Activated CD4-positive, CD25-positive, alpha-beta regulatory T cell treated with anti-CD3 and anti-CD28 coated beads, Interleukin-2, amount 50 U/mL, for 24 hours (primary cell): ENCODE measurements around the gene AMPH.
"Not testable (repeated sequence)": the region's sequence is repeated elsewhere in the genome, so short reads cannot be mapped to it uniquely, and the experiment has no call there.

Experiments
- ATAC-seq, 2 donors: fragments of 150-1000 bp; cut with Tn5 transposase; one replicate each; pipeline ENCODE4 v1.10.0; 2021; ENCODE audit warnings: mild to moderate bottlenecking in 1 of 2, moderate library complexity in 1 of 2

Gene AMPH

DNA sequence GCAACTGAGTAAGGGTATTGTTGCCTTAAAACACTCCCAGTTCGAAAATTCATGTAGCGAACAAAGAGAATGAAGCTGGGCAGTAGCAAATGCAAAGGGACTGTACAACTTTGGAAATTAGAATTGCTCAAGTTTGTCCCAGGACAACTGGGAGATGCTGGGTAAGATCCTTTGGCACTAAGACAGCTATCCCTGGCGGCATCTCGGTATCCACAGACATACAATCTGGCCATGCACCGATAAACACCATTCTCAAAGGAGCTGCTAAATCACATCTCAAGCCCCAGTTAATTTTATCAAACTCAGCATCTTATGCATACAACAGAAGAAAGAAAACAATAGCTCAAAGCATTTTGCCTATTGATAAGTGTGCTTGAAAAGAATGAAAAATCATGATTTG lies 177.3 kb downstream of the AMPH start:
- no peak for ATAC-seq

GRCh38 chr7:38453168-38453567 lies 178.0 kb downstream of the AMPH start:
- no peak for ATAC-seq

GRCh38 chr7:38452681-38453108 lies 178.5 kb downstream of the AMPH start:
- no peak for ATAC-seq

DNA sequence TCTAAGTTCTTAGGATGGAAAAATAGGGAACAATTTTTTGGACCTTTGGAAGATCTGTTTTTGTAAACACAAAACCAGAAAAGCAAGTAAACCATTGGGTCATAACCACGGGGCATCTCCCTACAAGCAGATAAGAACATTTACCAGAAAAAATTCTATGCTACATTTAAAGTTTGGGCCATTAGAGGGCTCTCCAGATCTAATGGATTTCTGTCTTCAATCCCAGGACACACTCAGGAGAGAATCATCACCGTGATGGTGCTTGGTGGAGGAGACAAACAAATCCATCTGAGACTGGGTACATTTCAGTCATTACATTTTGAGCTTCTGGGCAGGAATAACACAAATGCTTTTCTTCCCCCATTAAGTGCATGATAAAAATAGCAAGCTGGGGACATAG lies 179.3 kb downstream of the AMPH start:
- ATAC-seq = no peak

DNA sequence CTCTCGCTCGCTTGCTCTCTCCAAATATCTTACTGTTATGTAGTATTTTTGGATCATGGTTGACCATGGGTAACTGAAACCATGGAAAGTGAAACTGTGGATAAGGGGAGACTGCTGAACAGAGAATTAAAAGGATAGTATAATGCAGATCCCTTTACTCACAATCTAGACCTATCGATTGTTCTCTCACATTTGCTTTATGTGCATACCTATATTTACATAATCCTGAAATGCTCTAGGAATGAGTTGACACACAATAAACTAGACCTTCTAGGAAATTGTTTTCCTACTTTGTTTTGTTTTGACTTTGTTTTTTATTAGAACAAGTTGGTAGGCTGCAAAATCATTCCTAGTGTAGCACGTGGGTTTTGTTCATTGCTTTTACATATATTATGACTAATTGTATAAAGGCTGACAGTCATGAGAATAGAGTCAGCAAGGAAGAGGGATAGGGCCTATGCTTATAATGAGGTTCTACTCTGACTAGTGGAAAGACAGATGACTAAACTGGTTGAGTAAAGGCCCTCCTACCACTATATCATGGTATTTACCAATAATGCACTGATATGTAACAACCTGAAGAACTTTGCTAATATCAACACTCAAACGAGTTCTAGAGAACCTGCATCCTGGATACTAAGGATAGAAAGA lies 182.5 kb downstream of the AMPH start:
- peak; percentile 51 to 60 for ATAC-seq

DNA sequence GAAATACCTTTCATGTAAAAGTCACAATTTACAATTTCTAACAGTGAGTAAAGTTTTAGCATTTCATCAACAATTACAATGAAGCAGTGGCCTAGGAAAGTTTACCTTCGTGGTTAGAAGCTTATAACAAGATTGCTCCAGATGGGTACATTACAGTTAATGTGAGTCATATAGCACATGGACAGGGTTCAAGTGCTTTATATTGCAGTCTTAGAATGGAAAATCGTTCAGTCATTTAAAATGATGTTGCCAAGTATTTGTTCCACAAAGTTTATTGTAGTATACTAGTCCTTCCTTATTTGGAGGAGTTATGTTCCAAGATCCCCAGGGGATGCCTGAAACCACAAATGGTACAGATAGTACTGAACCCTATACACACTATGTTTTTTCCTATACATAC lies 183.1 kb downstream of the AMPH start:
- ATAC-seq = no peak

GRCh38 chr7:38438970-38439369 lies 192.2 kb downstream of the AMPH start:
- ATAC-seq = peak; percentile 41 to 46

DNA sequence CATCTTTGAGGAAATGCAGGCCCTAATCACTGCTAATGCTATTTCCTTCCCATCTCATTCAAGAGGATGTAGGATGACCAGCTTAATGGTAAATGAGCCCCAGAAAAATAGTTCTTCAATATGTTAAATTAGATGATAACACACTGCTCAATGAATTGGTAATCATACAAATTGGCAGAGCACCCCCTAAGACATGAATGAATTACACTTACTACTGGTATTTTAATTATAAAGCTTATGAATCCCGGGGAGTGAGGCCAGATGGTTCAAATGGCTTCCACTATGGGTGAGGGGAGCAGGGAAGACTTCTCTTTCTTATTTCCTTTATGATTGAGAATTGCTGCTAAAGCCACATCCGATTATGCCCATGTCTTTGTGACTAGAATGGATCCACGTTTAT lies 198.5 kb downstream of the AMPH start:
- ATAC-seq = no peak

- ATAC-seq = no peak
These were observed 199.1 kb downstream of the AMPH start for GRCh38 chr7:38432080-38432479.

DNA sequence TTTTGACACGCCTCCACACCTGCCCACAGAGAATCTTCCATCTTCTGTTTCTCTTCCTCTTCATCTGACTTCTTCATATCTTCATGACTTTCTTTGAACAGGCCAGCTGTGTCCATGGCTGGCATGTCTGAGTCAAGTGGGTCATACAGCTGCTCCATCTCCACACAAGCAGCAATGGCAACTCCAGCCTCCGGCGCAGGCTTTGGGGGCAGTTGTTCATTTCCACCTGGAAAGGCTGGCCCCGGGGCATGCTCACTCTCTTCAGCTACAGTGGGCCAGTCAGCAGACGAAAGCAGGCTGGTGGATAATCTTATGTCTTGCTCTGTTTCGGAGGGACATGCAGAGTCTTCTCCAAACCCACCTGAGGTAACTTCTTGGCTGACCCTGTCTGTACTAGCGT lies 202.1 kb downstream of the AMPH start:
- no peak for ATAC-seq

DNA sequence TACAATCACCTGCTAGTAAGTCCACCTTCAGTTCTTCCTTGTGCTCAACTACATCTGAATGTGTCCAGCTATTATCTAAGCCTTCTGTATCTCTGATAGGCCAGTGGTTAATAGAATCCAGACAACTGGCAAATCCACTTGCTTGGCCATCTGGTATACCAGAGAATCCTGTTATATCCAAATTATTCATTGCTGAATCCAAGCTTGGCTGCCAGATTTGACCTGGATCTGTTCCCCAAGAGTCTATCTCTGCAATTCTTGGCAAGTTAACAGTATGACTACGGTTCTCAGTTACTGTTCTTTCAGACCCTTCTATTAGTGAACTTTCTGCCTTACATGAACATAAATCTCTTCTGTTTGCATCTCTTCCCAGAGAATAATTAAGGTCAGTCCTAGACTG lies 203.1 kb downstream of the AMPH start:
- ATAC-seq = no peak

- no peak for ATAC-seq
These were observed 203.8 kb downstream of the AMPH start for GRCh38 chr7:38427279-38427955.

DNA sequence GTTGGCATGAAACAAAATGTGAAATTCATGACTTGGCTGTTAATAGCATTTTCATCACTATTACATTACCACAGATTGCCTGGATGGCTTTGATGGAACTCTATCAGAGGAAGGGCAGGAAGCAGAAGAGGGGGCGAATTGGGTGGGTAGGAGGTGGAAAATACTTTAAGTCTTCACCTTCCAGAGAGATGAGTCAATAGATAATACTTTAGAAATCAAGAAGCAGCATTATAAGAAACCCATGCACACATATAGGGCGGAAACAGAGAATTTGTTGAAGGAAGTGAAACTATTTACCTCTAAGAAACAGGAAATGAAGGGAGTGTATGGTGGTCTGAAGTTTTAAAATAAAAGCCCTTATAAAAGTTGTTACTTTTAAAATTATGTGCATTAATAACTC lies 205.7 kb downstream of the AMPH start:
- peak in 1 of 2 donors; percentile 17 for ATAC-seq

DNA sequence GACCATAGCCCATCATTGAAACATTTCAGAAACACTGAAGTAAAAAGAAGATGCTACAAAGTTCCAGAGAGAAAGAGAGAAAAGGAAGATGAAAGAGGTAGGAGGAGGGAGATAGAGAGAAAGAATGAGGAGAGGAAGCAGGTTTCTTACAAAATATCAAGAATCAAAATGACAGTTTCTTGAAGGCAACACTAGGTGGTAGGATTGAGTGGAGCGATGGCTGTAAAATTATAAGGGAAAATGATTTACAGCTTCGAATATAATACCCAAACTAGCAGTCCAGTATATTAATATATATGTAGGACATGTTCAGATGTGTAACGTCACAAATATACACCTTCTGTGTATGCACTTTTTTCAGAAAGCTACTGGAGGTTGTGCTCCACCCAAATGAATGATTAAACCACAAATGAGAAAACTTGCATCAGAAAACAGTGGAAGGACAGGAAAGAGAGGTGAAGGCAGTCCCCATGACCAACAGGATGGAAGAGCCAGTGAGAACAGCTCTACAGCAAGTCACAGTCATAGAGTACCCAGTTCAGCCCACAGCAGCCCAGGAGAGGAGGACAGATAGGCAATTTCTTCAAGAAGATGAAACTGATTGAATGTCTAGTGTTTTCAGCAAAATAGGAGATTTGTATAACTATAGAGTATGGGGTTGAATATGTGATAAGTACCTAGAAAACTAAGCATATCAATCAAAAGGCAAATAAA lies 206.3 kb downstream of the AMPH start:
- ATAC-seq = peak in 1 of 2 donors; percentile 20

DNA sequence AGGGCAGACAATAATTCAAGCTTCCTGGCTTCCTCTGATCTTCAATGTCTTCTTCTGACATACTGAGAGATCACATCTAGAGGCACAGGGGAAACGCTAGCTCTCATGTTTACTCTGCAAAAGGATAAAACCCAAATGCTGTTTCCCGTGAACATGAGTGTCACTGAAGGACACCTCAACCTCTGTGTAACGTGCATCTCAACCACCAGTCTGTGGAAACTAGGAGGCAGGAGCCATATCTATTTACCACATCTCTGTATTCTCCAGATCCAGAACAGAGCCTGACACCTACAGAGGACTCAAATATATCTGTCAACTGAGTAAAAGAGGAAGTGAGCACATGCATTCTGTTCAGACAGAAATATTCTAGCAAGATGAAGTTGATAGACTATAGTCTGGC lies 217.4 kb downstream of the AMPH start:
- peak in 1 of 2 donors; percentile 43 for ATAC-seq

- no peak for ATAC-seq
These were observed 219.8 kb downstream of the AMPH start for GRCh38 chr7:38411404-38411803.

- ATAC-seq = no peak
These were observed 221.1 kb downstream of the AMPH start for GRCh38 chr7:38410056-38410455.

- no peak for ATAC-seq
These were observed 221.6 kb downstream of the AMPH start for GRCh38 chr7:38409531-38409930.

- no peak for ATAC-seq
These were observed 232.3 kb downstream of the AMPH start for GRCh38 chr7:38398725-38399321.

DNA sequence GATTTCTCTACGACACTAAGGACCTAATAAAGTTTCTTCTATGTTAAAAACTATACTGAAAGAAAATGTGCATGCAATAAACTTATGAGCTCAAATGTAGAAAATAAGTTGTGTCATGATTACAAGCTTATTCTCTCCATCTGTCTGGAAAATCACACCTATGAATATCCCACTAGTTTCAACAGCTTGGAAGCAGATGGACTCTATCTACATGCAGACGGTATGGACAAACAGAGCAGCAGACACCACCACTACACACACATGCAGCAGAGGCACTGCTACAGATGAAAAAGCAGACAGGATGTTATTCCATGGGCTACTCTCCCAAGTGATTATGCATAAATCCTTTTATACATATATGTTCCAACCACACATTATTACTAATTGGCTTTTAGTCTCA lies 234.3 kb downstream of the AMPH start:
- no peak for ATAC-seq

GRCh38 chr7:38395921-38396552 lies 235.1 kb downstream of the AMPH start:
- not testable (repeated sequence) for ATAC-seq

DNA sequence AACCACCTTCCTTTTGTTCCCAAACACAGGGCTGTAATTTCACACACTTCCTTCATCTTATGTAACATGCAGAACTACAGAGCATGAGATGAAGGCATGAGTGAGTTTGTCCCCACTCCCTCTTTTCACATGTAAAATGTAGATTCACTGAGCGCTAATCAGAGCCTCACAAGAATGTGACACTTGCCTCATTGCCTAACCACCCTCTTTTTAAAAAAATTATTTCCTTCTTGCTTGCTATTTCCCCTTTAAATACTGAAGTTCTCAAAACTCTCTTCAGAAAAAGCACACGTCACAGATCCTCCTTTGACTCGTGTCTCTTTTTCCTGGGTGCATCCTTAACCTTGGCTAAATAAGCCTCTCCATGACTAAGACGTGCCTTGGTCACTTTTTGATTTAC lies 236.5 kb downstream of the AMPH start:
- no peak for ATAC-seq

DNA sequence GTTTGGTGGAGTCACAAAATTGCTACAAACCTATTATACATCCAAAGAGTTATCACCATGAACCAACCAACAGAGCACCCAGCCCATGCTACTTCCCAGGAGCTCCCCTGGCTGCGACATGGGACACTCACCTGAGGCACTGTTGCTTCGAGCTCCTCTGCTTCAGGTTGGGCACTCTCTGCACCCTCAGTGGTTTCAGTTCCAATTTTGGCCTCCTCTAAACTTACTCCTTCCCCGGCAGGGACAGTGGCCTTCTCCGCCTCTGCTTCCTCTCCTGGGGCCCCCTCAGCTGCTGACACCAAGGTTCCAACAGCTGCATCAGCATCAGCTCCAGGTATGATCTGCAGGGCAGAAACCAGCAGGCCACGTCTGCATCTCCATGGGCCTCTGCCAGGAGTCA lies 237.3 kb downstream of the AMPH start:
- ATAC-seq = no peak
